ENCODE measurements around the gene EMC1.
"Not testable (repeated sequence)": the region's sequence is repeated elsewhere in the genome, so short reads cannot be mapped to it uniquely, and the experiment has no call there.

Gene EMC1

GRCh38 chr1:19260211-19261138 lies 9.2 kb upstream of the EMC1 start:
- no peak for DNase-seq (ENCODE audit: insufficient read length, low spot score)
- FAIRE-seq: no peak
- TF ChIP-seq POLR2A (IDR thresholded peaks at IDR 0.05; ENCODE audit: low read depth, low read length): peak; percentile 53
- TF ChIP-seq SPI1 (IDR thresholded peaks at IDR 0.05; ENCODE audit: low read depth, low read length): no peak

GRCh38 chr1:19258353-19258752 lies 7.0 kb upstream of the EMC1 start:
- DNase-seq (ENCODE audit: insufficient read length, low spot score) (no peak), FAIRE-seq (no peak)
- TF ChIP-seq POLR2A (IDR thresholded peaks at IDR 0.05; ENCODE audit: low read depth, low read length) (no peak; the same call in 1 of the 2 replicates), POU2F2 (IDR thresholded peaks at IDR 0.05; ENCODE audit: low read depth, low read length) (no peak), TAF1 (IDR thresholded peaks at IDR 0.05; ENCODE audit: low read depth, low read length) (no peak), POLR2AphosphoS5 (IDR thresholded peaks at IDR 0.05; ENCODE audit: low read depth, low read length) (no peak), PAX5 (IDR thresholded peaks at IDR 0.05; ENCODE audit: insufficient read depth, low read length, severe bottlenecking) (no peak), SPI1 (IDR thresholded peaks at IDR 0.05; ENCODE audit: low read depth, low read length) (no peak)

DNA sequence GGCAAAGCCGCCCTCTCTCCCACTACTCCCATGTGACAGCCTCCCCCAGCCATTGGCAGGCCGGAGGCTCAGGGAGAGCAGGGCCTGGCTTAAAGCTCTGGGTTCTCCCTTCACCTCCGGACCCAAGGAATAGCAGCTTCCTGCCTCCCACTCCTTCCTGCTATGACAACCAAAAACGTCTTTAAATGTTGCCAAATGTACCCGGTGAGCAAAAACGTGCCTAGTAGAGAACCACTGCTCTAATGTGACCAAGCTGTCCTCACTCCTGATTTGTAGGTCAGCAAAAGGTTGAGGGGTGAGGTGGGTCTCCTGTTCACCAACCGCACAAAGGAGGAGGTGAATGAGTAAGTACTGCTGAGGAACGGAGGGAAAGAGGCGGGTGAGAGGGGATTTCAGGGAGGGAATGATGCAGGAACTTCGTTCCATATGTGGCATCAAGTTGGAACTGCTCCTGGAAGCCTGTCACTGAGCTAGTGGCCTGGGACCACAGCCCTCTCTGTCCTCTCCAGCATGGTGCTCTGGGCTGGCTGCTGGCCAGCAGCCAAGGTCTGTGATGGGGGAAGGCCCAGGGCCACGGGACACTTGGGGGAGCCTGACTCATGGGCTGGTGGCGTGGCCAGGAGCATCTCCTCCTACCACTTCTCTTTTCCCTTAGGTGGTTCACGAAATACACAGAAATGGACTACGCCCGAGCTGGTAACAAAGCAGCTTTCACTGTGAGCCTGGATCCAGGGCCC lies 6.0 kb upstream of the EMC1 start:
- TF ChIP-seq SPI1 (IDR thresholded peaks at IDR 0.05; ENCODE audit: low read depth, low read length) (0 out of 2 replicates have a peak, but pooled peaks have one; percentile 20), POLR2A (IDR thresholded peaks at IDR 0.05; ENCODE audit: low read depth, low read length) (no peak)
- DNase-seq (ENCODE audit: insufficient read length, low spot score) (no peak), FAIRE-seq (no peak)

DNA sequence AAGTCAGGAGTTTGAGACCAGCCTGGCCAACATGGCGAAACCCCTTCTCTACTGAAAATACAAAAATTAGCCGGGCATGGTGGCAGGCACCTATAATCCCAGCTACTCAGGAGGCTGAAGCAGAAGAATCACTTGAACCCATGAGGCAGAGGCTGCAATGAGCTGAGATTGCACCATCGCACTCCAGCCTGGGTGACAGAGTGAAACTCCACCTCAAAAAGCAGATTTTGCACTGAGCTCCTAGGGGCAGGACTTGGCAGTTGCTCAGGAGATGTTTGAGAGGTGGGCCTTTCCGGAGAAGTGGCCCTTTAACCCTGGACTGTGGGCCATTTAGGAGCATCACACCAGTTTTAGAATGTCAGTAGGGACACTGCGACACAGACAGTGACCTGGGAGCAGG lies 5.0 kb upstream of the EMC1 start:
- not testable (repeated sequence) for DNase-seq (ENCODE audit: insufficient read length, low spot score); FAIRE-seq

GRCh38 chr1:19255288-19255687 lies 4.0 kb upstream of the EMC1 start:
- TF ChIP-seq POU2F2 (IDR thresholded peaks at IDR 0.05; ENCODE audit: low read depth, low read length) (no peak), PAX5 (IDR thresholded peaks at IDR 0.05; ENCODE audit: insufficient read depth, low read length, severe bottlenecking) (no peak), TAF1 (IDR thresholded peaks at IDR 0.05; ENCODE audit: low read depth, low read length) (no peak), POLR2A (IDR thresholded peaks at IDR 0.05; ENCODE audit: low read depth, low read length) (no peak), SPI1 (IDR thresholded peaks at IDR 0.05; ENCODE audit: low read depth, low read length) (no peak), POLR2AphosphoS5 (IDR thresholded peaks at IDR 0.05; ENCODE audit: low read depth, low read length) (no peak)
- FAIRE-seq: no peak

DNA sequence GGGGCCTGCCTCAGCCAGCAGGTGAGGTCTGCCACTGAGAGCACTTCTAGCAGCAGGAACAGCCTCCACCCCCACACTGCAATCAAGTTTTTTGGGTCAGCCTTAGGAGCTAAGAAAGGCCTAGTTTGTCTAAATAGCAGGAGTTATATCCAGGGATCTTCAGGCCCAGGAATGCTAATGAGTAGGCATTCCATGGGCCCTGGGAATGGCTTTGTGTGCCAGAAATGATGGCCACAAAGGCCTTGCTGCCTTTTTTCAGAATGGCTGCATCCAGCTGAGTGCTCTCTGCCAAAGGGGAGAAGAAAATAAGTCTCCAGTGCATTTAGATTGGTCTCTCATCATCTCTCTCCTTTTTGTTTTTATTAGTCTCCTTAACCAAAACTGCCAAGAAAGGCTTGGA lies 3.1 kb upstream of the EMC1 start:
- FAIRE-seq (no peak), DNase-seq (ENCODE audit: insufficient read length, low spot score) (no peak)
- TF ChIP-seq SPI1 (IDR thresholded peaks at IDR 0.05; ENCODE audit: low read depth, low read length) (no peak), POLR2AphosphoS5 (IDR thresholded peaks at IDR 0.05; ENCODE audit: low read depth, low read length) (no peak), POU2F2 (IDR thresholded peaks at IDR 0.05; ENCODE audit: low read depth, low read length) (no peak), TAF1 (IDR thresholded peaks at IDR 0.05; ENCODE audit: low read depth, low read length) (no peak), PAX5 (IDR thresholded peaks at IDR 0.05; ENCODE audit: insufficient read depth, low read length, severe bottlenecking) (no peak), POLR2A (IDR thresholded peaks at IDR 0.05; ENCODE audit: low read depth, low read length) (no peak)

More at GRCh38 chr1:19255288-19255687, 4.0 kb upstream of the EMC1 start:
- DNase-seq (ENCODE audit: insufficient read length, low spot score): no peak

GRCh38 chr1:19250629-19251304 lies 557 bp downstream of the EMC1 start:
- DNase-seq (ENCODE audit: insufficient read length, low spot score) (no peak), FAIRE-seq (no peak)

GRCh38 chr1:19240673-19241538 lies 10.4 kb downstream of the EMC1 start:
- TF ChIP-seq SPI1 (IDR thresholded peaks at IDR 0.05; ENCODE audit: low read depth, low read length): no peak
- TF ChIP-seq POU2F2 (IDR thresholded peaks at IDR 0.05; ENCODE audit: low read depth, low read length): no peak
- TF ChIP-seq POLR2AphosphoS5 (IDR thresholded peaks at IDR 0.05; ENCODE audit: low read depth, low read length): no peak
- no peak for TF ChIP-seq POLR2A (IDR thresholded peaks at IDR 0.05; ENCODE audit: low read depth, low read length)
- TF ChIP-seq TAF1 (IDR thresholded peaks at IDR 0.05; ENCODE audit: low read depth, low read length): no peak
- no peak for TF ChIP-seq PAX5 (IDR thresholded peaks at IDR 0.05; ENCODE audit: insufficient read depth, low read length, severe bottlenecking)
- FAIRE-seq (peak; percentile 86), DNase-seq (ENCODE audit: insufficient read length, low spot score) (peak; percentile 55)

More at GRCh38 chr1:19250629-19251304, 557 bp downstream of the EMC1 start:
- TF ChIP-seq PAX5 (IDR thresholded peaks at IDR 0.05; ENCODE audit: insufficient read depth, low read length, severe bottlenecking) (no peak), POLR2A (IDR thresholded peaks at IDR 0.05; ENCODE audit: low read depth, low read length) (no peak), POLR2AphosphoS5 (IDR thresholded peaks at IDR 0.05; ENCODE audit: low read depth, low read length) (no peak), SPI1 (IDR thresholded peaks at IDR 0.05; ENCODE audit: low read depth, low read length) (no peak), TAF1 (IDR thresholded peaks at IDR 0.05; ENCODE audit: low read depth, low read length) (no peak), POU2F2 (IDR thresholded peaks at IDR 0.05; ENCODE audit: low read depth, low read length) (no peak)

DNA sequence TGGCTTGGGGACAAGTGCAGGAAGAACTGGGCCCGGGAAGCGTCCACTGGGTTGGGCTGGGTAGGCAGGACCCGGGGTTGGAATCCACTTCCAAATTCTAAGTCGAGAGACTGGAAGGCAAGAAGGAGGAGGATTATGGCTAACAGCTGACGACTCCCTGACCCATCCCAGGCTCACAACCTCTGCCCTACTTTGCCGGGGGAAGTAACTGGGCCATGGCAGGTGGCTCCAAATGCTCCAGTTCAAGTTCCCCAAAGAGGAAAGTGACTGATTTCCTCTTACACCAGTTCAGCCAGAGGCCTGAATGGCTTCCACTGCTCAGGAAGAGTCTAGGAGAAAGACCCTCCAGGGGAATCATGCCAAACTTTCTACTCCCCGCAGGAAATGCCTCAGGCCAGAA lies 11.4 kb downstream of the EMC1 start:
- TF ChIP-seq PAX5 (IDR thresholded peaks at IDR 0.05; ENCODE audit: insufficient read depth, low read length, severe bottlenecking): no peak
- no peak for TF ChIP-seq POU2F2 (IDR thresholded peaks at IDR 0.05; ENCODE audit: low read depth, low read length)
- TF ChIP-seq TAF1 (IDR thresholded peaks at IDR 0.05; ENCODE audit: low read depth, low read length): no peak
- TF ChIP-seq POLR2A (IDR thresholded peaks at IDR 0.05; ENCODE audit: low read depth, low read length): no peak
- no peak for TF ChIP-seq POLR2AphosphoS5 (IDR thresholded peaks at IDR 0.05; ENCODE audit: low read depth, low read length)
- TF ChIP-seq SPI1 (IDR thresholded peaks at IDR 0.05; ENCODE audit: low read depth, low read length): no peak
- no peak for DNase-seq (ENCODE audit: insufficient read length, low spot score)
- FAIRE-seq: no peak
